Gastrocnemius medialis (tissue), 4 donors: ENCODE measurements around the gene TMEM150A.

Experiments
- CTCF ChIP-seq, 5 experiments: fragments of 450-650 bp in 3 of 5; fragments of 200-600 bp in 2 of 5; sonication (generic) in 2 of 5; IDR thresholded peaks in 4 of 5; conservative IDR thresholded peaks in 1 of 5; 1 replicate in 4 of 5; 2 replicates in 1 of 5; pipeline ENCODE4 v1.5.1; 2016 to 2019; ENCODE audit warnings: antibody characterized with exemption in 5 of 5, mild to moderate bottlenecking in 3 of 5, moderate library complexity in 3 of 5
- POLR2A ChIP-seq, 2 donors: fragments of 450-650 bp; IDR thresholded peaks; one replicate each; pipeline ENCODE4 v1.6.1; 2017; ENCODE audit warnings: antibody characterized with exemption in 2 of 2, mild to moderate bottlenecking in 2 of 2, moderate library complexity in 2 of 2

GRCh38 chr2:85553184-85553583 lies 49.3 kb downstream of the TMEM150A start:
- no peak for TF ChIP-seq CTCF (IDR thresholded peaks at IDR 0.05 in 4 of 5, conservative IDR thresholded peaks at IDR 0.05 in 1 of 5)
- no peak for TF ChIP-seq POLR2A (IDR thresholded peaks at IDR 0.05)
